Activated CD4-positive, alpha-beta T cell treated with anti-CD3 and anti-CD28 coated beads, Interleukin-2, amount 10 ng/mL, durations not matched to agents 7 days and 5 days (primary cell): ENCODE results near the gene TMEM125. TPM values are rescaled to one million over a fixed set of nuclear protein-coding genes. Genes with fewer than 3 reads are reported as not detected.

Experiments used
- CTCF ChIA-PET: fragments of 350-600 bp; sonication (Branson Sonifier 250); formaldehyde crosslinking; loops from one replicate; lab custom pipeline; 2021; ENCODE audit warnings: antibody characterized with exemption; lab: Charles Lee
- POLR2A ChIA-PET: fragments of 350-600 bp; sonication (Branson Sonifier 250); formaldehyde crosslinking; loops from one replicate; lab custom pipeline; 2021; ENCODE audit warnings: antibody characterized with exemption; lab: Charles Lee
- DNase-seq: peaks from one replicate; pipeline ENCODE4 v3.0.0-alpha.2; 2020
- H3K27ac Mint-ChIP-seq: one replicate; pipeline ENCODE4 v1.8.0; 2021; ENCODE audit warnings: mild to moderate bottlenecking, moderate library complexity, mixed read lengths
- H3K27me3 Mint-ChIP-seq: one replicate; pipeline ENCODE4 v1.8.0; 2021; ENCODE audit warnings: mixed read lengths
- H3K36me3 Mint-ChIP-seq: one replicate; pipeline ENCODE4 v1.8.0; 2021; ENCODE audit warnings: low read depth, mixed read lengths
- H3K4me1 Mint-ChIP-seq: one replicate; pipeline ENCODE4 v1.8.0; 2021; ENCODE audit warnings: mixed read lengths
- H3K4me3 Mint-ChIP-seq: one replicate; pipeline ENCODE4 v1.8.0; 2021; ENCODE audit warnings: mild to moderate bottlenecking, moderate library complexity, mixed read lengths
- H3K9me3 Mint-ChIP-seq: one replicate; pipeline ENCODE4 v1.8.0; 2021; ENCODE audit warnings: mixed read lengths
- total RNA-seq, 2 experiments: library from RNA; stranded (reverse); gene quantifications; one replicate each; pipeline ENCODE4 v1.2.3, GENCODE V29; 2021

TMEM125 gene
- total RNA-seq, 2 experiments from 2014 or later, result not detected

- DNase-seq, result no peak
- CTCF ChIA-PET, result interaction anchor here (0.6 kb wide), 1 partner anchor 83 kb away, joined by 4 read pairs; no protein-coding TSS in a partner anchor
- no peak overlapping the region for H3K4me3 Mint-ChIP-seq
- peaks cover 7% of the 10 kb centered on the region for H3K36me3 Mint-ChIP-seq
- H3K4me1 Mint-ChIP-seq, result peaks cover 35% of the 10 kb centered on the region
- H3K27me3 Mint-ChIP-seq, result peaks cover 2% of the 10 kb centered on the region
- H3K27ac Mint-ChIP-seq, result no peak overlapping the region
- H3K9me3 Mint-ChIP-seq, result peaks cover 9% of the 10 kb centered on the region
- POLR2A ChIA-PET, result no interaction called here
These were observed 2.4 kb downstream of the TMEM125 start for GRCh38 chr1:43272161-43272560.

- Mint-ChIP-seq H3K4me3 (no peak overlapping the region), H3K4me1 (peaks cover 35% of the 10 kb centered on the region), H3K27ac (no peak overlapping the region), H3K36me3 (peaks cover 7% of the 10 kb centered on the region), H3K9me3 (peaks cover 9% of the 10 kb centered on the region), H3K27me3 (peaks cover 2% of the 10 kb centered on the region)
- CTCF ChIA-PET, result no interaction called here
- POLR2A ChIA-PET, result no interaction called here
- DNase-seq, result no peak
These were observed 3.1 kb downstream of the TMEM125 start for GRCh38 chr1:43272576-43273571.

GRCh38 chr1:43273708-43274107 lies 3.9 kb downstream of the TMEM125 start:
- peaks cover 35% of the 10 kb centered on the region for H3K4me1 Mint-ChIP-seq
- no peak for DNase-seq
- no peak overlapping the region for H3K4me3 Mint-ChIP-seq
- H3K27me3 Mint-ChIP-seq, result peaks cover 2% of the 10 kb centered on the region
- peaks cover 7% of the 10 kb centered on the region for H3K36me3 Mint-ChIP-seq
- peak overlapping the region; percentile 99 for H3K27ac Mint-ChIP-seq
- ChIA-PET POLR2A (no interaction called here), CTCF (interaction anchor here (2.7 kb wide), 1 partner anchor 11 kb away, joined by 9 read pairs; the partner anchor contains the start of gene C1orf210)
- peaks cover 9% of the 10 kb centered on the region for H3K9me3 Mint-ChIP-seq

- H3K27me3 Mint-ChIP-seq, result peaks cover 2% of the 10 kb centered on the region
- no peak overlapping the region for H3K4me3 Mint-ChIP-seq
- peak; percentile 67 for DNase-seq
- H3K4me1 Mint-ChIP-seq, result peaks cover 35% of the 10 kb centered on the region
- peaks cover 7% of the 10 kb centered on the region for H3K36me3 Mint-ChIP-seq
- peak overlapping the region; percentile 99 for H3K27ac Mint-ChIP-seq
- ChIA-PET CTCF (interaction anchor here (2.7 kb wide), 1 partner anchor 10 kb away, joined by 9 read pairs; the partner anchor contains the start of gene C1orf210), POLR2A (no interaction called here)
- H3K9me3 Mint-ChIP-seq, result peaks cover 9% of the 10 kb centered on the region
These were observed 4.5 kb downstream of the TMEM125 start for GRCh38 chr1:43274125-43274803.

- Mint-ChIP-seq H3K4me1 (peaks cover 35% of the 10 kb centered on the region), H3K36me3 (peaks cover 7% of the 10 kb centered on the region), H3K27me3 (peaks cover 2% of the 10 kb centered on the region), H3K4me3 (no peak overlapping the region), H3K27ac (peak overlapping the region; percentile 99), H3K9me3 (peaks cover 9% of the 10 kb centered on the region)
- no peak for DNase-seq
- ChIA-PET POLR2A (no interaction called here), CTCF (interaction anchor here (2.7 kb wide), 1 partner anchor 10 kb away, joined by 9 read pairs; the partner anchor contains the start of gene C1orf210)
These were observed 5.0 kb downstream of the TMEM125 start for GRCh38 chr1:43274804-43275180.

- H3K27ac Mint-ChIP-seq, result peak overlapping the region; percentile 99
- peaks cover 9% of the 10 kb centered on the region for H3K9me3 Mint-ChIP-seq
- CTCF ChIA-PET, result interaction anchor here (2.7 kb wide), 1 partner anchor 9 kb away, joined by 9 read pairs; the partner anchor contains the start of gene C1orf210
- POLR2A ChIA-PET, result no interaction called here
- DNase-seq, result no peak
- no peak overlapping the region for H3K4me3 Mint-ChIP-seq
- H3K4me1 Mint-ChIP-seq, result peaks cover 25% of the 10 kb centered on the region
- peaks cover 7% of the 10 kb centered on the region for H3K36me3 Mint-ChIP-seq
- H3K27me3 Mint-ChIP-seq, result peaks cover 5% of the 10 kb centered on the region
These were observed 6.2 kb downstream of the TMEM125 start for GRCh38 chr1:43275826-43276620.

GRCh38 chr1:43276673-43277072 lies 6.9 kb downstream of the TMEM125 start:
- Mint-ChIP-seq H3K36me3 (peaks cover 7% of the 10 kb centered on the region), H3K4me1 (peaks cover 19% of the 10 kb centered on the region), H3K27me3 (peaks cover 5% of the 10 kb centered on the region), H3K9me3 (peaks cover 9% of the 10 kb centered on the region), H3K27ac (no peak overlapping the region), H3K4me3 (no peak overlapping the region)
- DNase-seq, result no peak
- CTCF ChIA-PET, result no interaction called here
- POLR2A ChIA-PET, result no interaction called here

- ChIA-PET POLR2A (no interaction called here), CTCF (no interaction called here)
- Mint-ChIP-seq H3K27ac (no peak overlapping the region), H3K9me3 (peaks cover 9% of the 10 kb centered on the region), H3K36me3 (peaks cover 7% of the 10 kb centered on the region), H3K4me1 (peaks cover 16% of the 10 kb centered on the region), H3K27me3 (peaks cover 5% of the 10 kb centered on the region), H3K4me3 (no peak overlapping the region)
- no peak for DNase-seq
These were observed 7.5 kb downstream of the TMEM125 start for GRCh38 chr1:43277116-43277876.

- H3K4me3 Mint-ChIP-seq, result no peak overlapping the region
- H3K27me3 Mint-ChIP-seq, result peaks cover 5% of the 10 kb centered on the region
- H3K9me3 Mint-ChIP-seq, result peaks cover 8% of the 10 kb centered on the region
- ChIA-PET CTCF (interaction anchor here (0.8 to 1.3 kb wide), 2 partner anchors 9 to 22 kb away, joined by 3 to 4 read pairs; partner anchors contain the start of gene TMEM125), POLR2A (no interaction called here)
- no peak for DNase-seq
- peaks cover 5% of the 10 kb centered on the region for H3K36me3 Mint-ChIP-seq
- H3K27ac Mint-ChIP-seq, result no peak overlapping the region
- peaks cover 14% of the 10 kb centered on the region for H3K4me1 Mint-ChIP-seq
These were observed 9.4 kb downstream of the TMEM125 start for GRCh38 chr1:43279161-43279560.

GRCh38 chr1:43279666-43280065 lies 9.9 kb downstream of the TMEM125 start:
- no peak for DNase-seq
- ChIA-PET POLR2A (no interaction called here), CTCF (interaction anchor here (1.3 kb wide), 1 partner anchor 22 kb away, joined by 3 read pairs; no protein-coding TSS in a partner anchor)
- no peak overlapping the region for H3K4me3 Mint-ChIP-seq
- H3K36me3 Mint-ChIP-seq, result no peaks in the 10 kb centered on the region
- no peak overlapping the region for H3K27ac Mint-ChIP-seq
- peaks cover 5% of the 10 kb centered on the region for H3K27me3 Mint-ChIP-seq
- H3K9me3 Mint-ChIP-seq, result peaks cover 4% of the 10 kb centered on the region
- H3K4me1 Mint-ChIP-seq, result peaks cover 9% of the 10 kb centered on the region

- Mint-ChIP-seq H3K36me3 (no peaks in the 10 kb centered on the region), H3K9me3 (no peaks in the 10 kb centered on the region), H3K27me3 (peaks cover 5% of the 10 kb centered on the region), H3K4me3 (no peak overlapping the region), H3K27ac (no peak overlapping the region), H3K4me1 (no peaks in the 10 kb centered on the region)
- ChIA-PET CTCF (no interaction called here), POLR2A (no interaction called here)
- no peak for DNase-seq
These were observed 10.9 kb downstream of the TMEM125 start for GRCh38 chr1:43280692-43281091.
